GM21723 (cell line): ENCODE data around the gene ACOX2.

Experiments
- ATAC-seq: cut with Tn5 transposase; IDR thresholded peaks from one replicate; pipeline ENCODE4 v1.9.1; 2021; ENCODE audit warnings: mild to moderate bottlenecking, moderate library complexity; ENCODE audit not compliant: unreplicated experiment

The ACOX2 gene

DNA sequence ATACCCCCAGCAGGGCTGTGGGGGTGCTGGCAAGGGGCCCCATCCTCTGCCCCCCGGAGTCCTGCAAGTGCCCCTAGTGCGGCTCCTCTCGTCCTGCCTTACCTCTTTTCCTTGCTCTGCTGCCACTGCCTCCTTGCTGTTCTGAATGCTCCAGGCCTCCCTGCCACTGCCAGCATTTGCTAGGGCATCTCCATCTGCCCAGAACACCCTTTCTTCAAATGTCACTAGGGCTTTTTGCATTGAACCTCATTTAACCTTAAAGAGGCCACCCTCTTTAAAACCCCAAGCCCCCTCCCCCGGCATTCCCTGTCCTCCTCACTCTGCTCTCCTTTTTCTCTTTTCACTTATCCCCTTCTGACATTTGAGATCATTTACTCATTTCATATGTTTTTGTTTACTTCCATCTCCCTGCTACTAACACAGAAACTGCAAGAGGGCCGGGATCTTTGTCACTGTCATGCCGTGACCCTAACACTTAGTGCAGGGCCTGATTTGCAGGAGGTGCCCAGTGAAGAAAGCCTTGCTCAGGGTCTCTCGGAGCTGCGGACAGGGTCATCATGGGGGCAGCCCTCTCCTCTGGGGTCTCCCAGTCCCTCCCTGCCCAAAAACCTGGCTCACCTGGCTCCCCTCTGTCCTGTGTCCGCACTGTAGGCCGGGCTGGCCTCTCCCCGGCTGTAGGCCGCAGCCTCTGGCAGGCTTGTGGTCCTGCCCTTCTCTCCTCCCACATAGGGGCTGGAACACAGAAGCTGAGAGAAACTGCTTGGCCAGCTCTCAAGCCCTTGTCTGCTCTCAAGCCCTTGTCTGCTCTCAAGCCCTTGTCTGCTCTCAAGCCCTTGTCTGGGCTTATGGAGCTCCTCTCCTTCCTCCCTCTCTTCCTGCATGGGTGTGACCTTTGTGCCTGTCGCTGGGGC, at the start of gene ACOX2:
Gene ACOX2, minus strand, starts transcription at position 690 of the 911 bp plus-strand sequence. CDS start 2,084 bp downstream, outside the sequence.
- no peak for ATAC-seq

DNA sequence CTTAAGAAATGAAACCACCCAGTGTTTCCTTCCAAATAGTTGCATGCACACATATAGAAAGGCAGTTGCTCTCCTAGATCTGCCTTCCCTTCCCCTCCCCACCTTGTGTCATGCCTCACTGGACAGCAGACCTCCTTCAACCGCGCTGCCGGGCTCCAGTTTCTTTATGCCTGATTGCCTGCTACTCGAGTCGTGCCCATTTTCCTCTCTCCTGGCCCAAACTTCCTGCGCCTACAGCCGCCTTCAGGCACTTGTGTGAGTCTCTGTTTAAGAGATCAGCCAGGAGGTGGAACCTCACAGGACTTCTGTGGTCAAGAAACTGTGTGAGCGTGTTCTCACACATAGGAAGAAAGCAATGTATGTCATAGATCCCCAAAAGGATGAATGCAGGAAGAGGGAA, 49.0 kb upstream of the ACOX2 start:
- no peak for ATAC-seq

DNA sequence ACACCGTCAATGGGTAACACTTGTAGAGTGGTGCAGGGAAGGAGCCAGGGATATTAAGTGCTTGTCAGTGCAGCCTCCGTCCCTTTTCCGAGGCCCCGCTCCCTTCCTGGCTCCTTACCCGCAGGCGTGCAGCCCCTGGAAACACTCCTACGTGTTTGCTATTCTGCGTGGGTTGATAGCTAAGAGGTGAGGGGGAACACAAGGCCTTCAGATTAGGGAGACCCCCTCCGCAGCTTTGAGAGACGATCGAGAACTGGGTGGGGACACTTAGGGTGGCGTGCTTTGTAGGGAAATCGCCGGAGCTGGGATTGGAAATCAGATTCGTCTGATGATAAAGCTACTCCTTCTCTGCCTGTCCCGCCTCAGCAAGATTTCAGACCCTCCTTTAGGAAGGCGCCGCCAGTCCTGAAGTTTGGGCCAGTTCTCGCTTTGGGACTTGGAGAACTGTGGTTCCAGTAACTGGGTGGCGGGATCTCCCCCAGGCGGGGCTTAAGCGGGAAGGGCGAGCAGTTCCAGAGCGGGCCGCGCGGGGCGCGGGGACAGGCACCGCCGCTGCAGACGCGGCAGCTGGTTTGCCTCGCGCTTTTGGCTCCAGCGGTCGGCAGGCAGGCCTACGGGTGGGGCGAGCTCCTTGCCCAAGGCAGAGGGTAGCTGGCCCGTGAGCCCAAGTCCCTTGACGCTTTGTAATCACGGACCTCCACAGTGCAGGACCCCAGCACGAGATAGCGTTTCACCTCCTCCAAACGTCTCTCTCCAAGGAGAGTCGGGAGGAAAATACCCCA, 48.2 kb upstream of the ACOX2 start:
- ATAC-seq = peak; percentile 83

DNA sequence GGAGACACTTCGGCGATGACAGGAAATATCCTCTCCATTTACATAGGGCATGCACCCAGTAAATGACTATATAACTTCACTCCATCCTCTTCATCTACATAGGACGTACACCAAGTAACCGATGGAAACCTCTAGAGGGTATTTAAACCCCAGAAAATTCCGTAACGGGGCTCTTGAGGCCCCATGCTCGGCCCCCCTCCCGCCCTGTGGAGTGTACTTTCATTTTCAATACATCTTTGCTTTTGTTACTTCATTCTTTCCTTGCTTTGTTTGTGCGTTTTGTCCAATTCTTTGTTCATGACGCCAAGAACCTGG, 47.7 kb upstream of the ACOX2 start:
- peak; percentile 10 for ATAC-seq

DNA sequence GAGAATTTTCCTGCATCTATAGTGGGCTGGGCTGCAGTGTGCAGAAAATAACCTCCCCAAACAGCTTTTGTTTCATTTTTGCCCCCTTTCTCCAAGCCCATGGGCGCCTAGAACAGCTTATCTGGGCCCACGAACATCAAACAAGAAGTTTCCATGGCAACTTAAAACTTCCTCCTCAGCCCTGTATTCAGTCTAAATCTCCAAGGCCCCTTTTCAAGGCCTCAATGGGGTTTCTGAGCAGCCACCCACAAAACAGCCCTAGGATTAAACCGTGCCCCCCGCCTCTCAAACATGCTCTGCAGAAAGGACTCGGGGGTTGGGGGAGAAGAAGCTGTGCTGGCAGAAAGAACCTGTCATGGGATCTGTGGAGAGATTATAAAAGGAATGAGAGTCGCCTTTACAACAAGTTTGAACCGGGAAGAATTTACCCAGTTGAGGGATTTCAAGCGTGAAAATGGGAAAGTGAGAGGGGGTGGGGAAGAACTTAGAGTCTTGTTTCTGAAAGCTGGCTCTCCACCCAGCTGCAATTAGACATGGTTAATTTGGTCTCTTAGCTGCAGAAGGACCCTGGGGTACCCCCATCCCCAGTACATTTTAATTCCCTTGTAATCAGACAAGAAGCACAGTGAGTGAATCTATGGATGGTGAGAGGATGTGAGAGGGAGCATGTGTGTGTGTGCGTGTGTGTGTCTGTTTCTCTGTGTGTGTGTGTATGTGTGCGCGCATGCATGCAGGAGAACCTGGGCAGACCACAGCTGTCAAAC, 44.5 kb upstream of the ACOX2 start:
- no peak for ATAC-seq

DNA sequence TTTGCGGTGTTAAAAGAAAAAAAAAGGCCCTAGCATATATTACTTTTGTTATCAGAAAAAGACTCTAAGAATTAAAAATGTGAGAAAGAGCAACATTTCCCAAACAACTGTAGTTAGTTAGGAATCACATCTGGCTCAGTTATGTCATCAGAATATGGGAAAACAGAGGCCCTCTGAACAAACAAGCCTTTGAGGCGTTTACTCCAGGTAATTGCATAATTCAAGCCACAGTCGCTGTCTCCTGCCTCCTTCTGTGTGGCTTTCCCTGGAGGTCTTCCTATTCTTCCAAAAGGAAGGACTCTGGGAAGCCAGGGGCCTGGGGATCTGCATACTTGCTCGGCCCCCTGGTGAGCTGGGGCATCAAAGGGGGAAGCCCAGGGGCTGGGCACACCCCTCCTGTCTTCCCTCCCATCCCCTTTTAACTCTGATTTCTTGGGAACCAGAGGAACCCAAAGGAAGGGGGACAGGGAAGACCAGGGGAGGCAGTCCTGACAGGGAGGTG, 43.9 kb upstream of the ACOX2 start:
- ATAC-seq = no peak

DNA sequence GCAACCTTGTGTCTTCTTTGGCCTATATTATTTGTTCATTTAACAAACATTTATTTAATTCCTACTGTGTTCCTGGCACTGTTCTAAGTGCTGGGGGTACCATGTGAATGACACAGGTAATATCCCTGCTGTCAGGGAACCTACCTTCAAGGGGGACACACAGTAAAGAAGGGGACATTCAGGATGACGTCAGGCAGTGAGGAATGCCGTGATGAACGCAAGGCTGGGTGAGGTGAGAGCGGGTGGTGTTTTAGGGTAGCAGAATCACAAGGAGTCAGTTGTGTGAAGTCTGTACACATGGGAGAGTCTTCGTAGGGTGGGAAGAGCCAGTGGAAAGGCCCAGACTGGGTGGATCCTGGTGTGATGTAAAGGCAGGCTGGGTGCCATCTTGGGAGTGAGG, 41.9 kb upstream of the ACOX2 start:
- no peak for ATAC-seq

DNA sequence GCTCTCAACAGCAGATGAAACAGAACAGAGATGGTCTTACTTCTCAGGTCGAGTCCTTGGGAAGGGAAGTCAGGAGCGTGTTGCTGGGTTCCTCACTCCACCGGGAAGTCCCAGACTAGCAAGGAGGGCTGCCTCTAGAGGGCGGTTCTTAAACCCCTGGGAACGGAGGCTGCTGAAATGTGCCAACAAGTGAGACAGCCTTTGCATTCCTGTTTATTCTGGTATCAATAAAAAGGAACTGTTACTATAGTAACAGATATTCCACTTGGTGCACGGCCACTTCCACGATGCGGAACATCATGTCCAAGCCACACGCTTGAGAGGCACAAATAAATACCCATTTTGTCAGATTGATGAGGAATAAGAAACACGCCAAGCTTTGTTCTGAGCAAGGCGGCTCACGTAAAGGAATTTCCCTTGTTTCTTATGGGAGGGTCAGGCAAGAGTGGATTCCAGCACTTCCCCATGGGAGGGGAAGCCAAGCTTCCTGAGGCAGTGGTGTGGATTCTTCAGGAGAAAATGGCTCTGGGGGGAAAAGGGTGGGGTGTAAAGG, 40.4 kb upstream of the ACOX2 start, which contains the start of gene FAM107A:
Gene FAM107A, minus strand, starts transcription at position 123 of the 553 bp plus-strand sequence. CDS start 7,531 bp downstream, outside the sequence.
- no peak for ATAC-seq

DNA sequence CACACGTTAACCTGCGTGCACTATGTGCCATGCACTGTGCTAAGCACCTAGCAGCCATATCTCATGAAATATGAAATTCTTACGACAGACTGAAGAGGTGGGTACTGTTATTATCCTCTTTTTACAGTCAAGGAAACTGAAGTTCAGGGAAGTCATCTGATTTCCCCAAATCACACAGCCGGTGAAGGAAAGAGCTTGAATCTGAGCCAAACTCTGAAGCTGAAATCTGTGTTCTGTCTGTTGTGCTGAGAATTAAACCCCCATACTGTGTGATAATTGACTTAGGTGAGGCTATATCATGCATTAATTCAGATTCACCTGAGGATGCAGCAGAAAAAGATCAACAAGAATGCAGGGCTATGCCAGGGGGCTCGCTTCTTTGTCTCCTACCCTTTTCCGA, 39.7 kb upstream of the ACOX2 start:
- ATAC-seq = no peak

DNA sequence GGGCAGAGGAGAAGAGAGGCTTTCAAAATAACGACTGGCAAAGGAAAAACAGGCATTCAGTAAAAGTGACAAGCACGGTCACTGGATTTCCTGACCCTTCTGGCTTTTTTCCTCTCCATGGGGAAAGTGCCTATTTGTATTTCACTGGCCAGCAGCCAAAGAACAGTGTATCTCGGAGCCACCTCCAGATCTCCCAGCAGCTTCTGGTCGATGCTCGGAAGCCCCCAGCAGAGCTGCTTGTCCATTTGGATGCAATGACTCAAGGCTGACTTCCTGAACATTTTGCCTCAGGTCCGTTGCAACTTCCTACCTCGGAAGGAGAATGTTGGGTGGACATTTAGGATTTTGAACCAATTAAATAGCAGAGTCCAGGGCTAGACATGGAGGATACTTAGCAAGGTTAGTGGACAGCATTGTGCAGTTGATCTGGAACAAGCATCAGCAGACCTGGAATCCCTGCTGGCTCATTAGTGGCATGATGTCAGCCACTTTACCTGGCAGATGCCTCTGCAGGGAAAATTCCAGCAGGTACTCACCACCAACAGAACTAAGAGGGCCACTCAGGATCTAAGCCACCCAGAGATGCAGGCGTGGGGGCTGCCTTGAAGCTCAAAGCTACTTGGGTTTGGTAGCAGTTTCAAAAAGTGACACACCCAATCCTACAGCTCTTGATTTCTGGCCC, 39.1 kb upstream of the ACOX2 start:
- no peak for ATAC-seq

DNA sequence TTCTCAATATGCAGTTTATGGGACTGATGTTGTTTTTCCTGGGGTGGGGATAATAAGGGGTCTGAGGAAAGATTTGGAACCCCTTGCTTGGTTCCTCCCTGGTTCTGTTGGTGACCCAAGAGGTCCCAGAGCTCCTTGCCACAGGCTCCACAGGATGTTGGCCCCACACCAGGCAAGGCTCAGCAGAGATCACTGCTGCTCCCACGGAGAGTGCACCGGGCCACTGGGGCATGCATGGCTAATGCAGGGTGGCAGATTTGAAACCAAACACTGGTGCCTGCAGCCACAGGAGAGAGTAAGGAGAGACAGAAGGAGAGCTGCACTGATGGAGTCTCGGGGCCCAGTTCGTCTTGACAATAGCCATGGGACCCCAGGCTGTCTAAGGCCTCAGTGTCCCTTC, 37.7 kb upstream of the ACOX2 start:
- no peak for ATAC-seq

DNA sequence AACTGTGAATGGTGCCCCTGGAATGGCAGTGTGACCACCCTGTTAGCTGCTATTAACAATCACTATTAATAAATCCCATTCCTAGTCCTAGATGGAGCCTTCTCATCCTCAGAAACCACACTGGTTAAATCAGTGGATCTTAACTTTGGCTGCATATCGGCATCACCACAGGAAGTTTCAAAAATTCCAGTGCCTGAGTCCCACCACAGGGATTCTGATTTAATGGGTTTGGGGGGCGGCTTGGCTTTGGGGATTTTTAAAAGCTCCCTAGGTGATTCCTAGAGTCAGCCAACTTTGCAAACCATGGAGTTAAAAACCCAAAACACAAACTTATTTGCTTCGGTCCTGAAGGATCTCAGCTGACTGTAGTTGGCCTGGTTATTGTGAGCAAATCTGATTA, 37.1 kb upstream of the ACOX2 start:
- no peak for ATAC-seq

DNA sequence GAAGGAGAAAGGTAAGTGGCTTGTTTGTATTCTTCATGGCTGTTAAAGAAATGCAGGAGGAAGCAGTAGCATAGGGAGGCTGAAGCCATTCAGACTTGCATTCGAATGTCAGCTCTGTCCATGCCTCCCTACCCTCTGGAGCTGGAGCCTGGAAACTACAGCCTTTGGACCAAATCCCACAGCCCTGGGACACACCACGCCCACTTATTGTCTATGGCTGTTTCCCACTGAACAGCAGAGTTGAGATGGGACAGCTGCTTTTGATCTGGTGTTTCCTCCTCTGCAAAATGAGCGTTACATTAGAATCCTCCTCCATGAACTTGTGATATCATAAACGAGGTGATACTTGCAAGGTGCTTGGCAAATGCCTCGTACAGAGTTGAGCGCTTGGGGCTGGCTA, 36.6 kb upstream of the ACOX2 start:
- no peak for ATAC-seq

DNA sequence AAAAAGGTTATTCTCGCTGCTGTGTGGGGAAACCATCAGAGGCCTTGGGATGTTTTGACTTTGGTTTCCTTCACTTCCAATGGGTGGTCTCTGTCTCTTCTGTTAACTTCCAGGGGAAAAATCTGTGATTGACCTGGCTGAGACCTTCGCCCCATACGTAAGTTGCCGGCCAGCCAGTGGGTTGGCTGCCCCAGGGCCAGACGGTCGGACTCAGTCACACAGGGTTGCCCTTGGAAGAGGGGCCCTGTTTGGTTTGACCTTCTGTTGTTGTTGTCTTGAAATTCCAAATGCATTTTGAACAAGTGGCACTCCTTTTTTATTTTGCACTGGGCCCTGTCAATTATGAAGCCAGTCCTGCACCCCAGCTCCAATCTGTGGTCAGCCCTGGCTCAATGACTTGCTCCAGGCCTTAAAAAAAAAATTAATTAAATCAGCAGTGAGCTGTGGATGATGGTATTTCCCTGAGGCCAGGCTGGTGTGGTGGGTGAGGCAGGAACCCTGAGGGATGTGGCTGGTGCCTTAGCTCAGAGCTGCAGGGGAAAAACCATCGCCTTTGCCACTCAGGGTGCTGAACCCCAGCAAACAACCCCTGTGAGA, 35.7 kb upstream of the ACOX2 start:
- no peak for ATAC-seq

DNA sequence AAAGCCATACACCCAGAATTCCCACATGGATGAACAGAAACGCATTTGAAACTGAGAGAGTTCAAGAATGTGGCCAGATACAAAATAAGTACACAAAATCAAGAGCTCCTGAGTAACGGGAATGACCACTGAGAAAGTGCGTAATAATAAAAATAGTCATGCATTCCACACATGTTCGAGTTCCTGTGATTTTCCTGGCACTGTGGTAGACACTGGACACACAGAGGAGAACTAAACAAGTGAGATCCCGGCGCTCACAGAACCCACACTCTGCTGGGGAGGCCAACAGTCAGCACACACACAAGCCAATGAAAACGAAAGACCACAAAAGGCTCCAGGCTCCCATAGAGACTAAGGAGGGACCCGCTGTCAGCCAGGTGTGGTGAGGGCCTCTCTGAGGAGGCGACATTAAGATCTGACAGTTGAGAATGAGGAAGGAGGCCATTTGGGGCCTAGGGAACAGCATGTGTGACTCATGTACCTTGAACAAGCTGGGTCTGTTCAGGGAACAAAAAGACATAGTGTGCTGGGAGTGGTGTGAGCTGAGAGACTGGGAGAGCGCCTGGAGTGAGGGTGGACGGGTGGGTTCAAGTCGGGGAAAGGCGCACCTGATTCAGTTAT, 35.1 kb upstream of the ACOX2 start:
- ATAC-seq = no peak

DNA sequence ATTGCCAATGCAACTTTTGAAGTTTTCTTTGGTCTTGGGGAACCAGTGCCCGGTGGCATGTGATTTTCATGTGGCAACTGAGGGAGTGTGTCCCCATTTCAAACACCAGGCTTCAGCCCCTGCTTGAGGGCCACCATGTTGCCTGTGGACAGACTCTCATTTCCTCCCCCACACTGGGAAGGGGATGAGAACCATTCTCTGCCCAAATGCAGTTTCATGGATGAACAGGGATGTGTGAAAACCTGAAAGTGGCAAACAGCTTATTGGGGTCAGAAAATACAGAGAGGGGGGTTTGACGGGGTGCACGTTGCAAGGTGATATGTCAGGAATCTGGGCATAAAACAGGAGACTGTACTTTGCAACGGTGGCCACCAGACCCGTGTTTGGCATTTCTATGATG, 33.9 kb upstream of the ACOX2 start:
- no peak for ATAC-seq

DNA sequence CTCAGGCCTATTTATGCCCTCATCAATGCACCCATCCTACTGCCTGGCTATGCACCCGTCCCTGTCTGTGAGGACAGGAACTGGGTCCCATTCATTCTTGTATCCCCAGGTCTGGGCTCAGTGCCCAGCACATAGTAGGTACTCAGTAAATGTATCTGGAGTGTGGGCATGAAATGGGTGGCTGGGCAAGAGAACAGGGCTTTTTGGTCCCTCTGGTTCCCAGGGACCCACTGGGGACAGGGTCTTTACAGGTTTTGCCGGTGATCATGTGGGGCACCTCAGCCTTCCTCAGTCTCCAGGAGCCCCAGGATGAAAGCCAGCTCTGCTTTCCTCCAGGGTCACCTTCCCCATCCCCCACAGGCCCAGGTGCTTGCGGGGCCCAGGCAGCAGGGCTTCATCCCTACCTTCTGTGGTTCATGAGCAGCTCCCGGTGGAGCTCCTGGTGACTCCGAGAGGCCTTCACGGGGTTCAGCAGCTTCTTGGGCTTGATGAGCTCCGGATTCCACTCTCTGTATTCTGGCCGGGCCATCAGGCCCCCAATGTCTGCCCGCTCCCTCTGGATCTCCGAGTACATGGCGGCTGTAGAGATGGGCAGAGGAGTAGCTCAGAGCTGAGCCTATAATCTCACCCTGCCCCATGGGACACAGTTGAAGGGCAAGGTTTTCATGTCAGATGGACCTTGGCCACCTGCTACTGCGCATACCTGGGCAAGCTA, 32.5 kb upstream of the ACOX2 start:
- no peak for ATAC-seq

DNA sequence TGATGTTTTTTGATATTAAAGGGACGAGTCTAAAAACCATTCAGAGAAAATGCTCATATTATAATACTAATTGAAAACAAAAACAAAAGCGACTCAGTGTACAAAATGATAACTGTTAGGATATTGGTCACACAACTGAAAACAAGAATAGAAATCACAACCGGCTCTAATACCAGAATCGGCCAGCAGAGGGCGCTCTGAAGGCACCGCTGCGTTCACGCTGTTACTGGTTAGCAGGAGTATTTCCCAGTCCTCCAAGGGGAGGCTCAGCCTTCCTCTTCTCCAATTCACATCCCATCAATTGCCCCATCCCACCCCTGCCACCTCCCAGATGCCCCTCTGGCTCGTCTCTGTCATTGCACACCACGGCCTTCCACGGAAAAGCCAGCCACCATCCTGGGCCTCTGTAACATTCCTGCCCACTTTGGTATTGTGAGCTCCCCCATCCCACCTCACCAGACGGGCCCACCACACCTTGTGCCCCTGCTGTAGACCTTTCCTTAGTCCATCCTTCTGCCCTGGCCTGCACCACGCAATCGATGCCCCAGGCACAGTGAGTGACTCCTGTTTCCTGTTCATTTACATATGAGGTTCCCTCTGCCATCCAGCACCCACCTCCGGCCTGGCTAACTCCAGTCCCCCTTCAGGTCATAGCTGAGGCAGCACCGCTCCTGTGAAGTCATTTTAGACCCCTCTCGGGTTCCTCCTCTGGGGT, 31.7 kb upstream of the ACOX2 start:
- ATAC-seq = peak; percentile 73
